ENCODE measurements around the gene HEXIM2.

HEXIM2 gene

DNA sequence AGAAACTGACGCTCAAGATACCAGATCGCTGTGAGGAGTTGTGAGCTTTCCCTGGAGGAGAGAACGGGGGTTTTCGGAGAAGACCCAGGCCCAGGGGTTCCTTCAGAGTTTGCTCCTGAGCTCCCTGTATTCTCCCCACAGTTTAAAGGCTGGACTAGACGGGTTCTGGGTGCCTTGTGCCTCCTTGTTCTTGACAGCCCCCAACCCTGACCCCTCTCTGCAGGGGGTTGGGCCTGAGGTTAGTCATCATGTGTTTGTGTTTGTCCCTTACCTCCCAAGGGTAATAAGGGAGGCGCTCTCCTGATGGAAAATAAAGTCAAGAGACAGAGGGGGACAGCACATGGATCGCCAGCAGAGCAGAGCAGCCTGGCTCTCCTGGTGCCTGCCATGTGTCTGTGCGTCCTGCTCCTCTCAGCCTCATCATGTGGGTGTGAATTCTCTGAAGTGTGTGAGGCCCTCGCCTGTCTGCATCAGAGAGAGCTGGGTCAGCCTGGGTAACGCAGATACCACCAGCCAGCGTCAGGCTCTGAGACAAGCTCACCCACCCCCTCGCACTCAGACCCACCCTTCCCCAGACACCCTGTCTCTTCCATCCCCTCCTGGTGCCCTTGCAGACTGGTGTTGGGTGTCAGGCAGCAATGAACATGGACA is 8.7 kb downstream of the HEXIM2 start:
- Histone ChIP-seq H3K9ac (ENCODE audit: low read length) (no peak overlapping the region), H2AFZ (ENCODE audit: low read depth, low read length, severe bottlenecking) (no peak overlapping the region), H3K27me3 (ENCODE audit: low read length) (no peaks in the 10 kb centered on the region), H4K20me1 (ENCODE audit: low read depth, low read length) (no peaks in the 10 kb centered on the region), H3K36me3 (ENCODE audit: low read length) (no peaks in the 10 kb centered on the region), H3F3A (ENCODE audit: insufficient read depth) (no peaks in the 10 kb centered on the region), H3K27ac (ENCODE audit: low read depth, low read length) (no peak overlapping the region), H3K4me2 (ENCODE audit: low read depth, low read length, poor library complexity, severe bottlenecking) (no peak overlapping the region), H3K79me2 (ENCODE audit: insufficient read depth, low read length) (no peaks in the 10 kb centered on the region), H3K9me2 (replicated peaks; ENCODE audit: insufficient read depth, low read length) (no peaks in the 10 kb centered on the region), H3K4me3 (ENCODE audit: insufficient read depth, low read length, poor library complexity, severe bottlenecking) (no peak overlapping the region), H3K9me3 (ENCODE audit: insufficient read depth, low read length) (no peaks in the 10 kb centered on the region)
- TF ChIP-seq, protein P1, sequence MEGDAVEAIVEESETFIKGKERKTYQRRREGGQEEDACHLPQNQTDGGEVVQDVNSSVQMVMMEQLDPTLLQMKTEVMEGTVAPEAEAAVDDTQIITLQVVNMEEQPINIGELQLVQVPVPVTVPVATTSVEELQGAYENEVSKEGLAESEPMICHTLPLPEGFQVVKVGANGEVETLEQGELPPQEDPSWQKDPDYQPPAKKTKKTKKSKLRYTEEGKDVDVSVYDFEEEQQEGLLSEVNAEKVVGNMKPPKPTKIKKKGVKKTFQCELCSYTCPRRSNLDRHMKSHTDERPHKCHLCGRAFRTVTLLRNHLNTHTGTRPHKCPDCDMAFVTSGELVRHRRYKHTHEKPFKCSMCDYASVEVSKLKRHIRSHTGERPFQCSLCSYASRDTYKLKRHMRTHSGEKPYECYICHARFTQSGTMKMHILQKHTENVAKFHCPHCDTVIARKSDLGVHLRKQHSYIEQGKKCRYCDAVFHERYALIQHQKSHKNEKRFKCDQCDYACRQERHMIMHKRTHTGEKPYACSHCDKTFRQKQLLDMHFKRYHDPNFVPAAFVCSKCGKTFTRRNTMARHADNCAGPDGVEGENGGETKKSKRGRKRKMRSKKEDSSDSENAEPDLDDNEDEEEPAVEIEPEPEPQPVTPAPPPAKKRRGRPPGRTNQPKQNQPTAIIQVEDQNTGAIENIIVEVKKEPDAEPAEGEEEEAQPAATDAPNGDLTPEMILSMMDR (IDR thresholded peaks at IDR 0.05; ENCODE audit: insufficient read depth, low read length, poor library complexity, severe bottlenecking) = no peak
- TF ChIP-seq EZH2phosphoT487 (conservative IDR thresholded peaks at IDR 0.05; ENCODE audit: low read length) = no peak

DNA sequence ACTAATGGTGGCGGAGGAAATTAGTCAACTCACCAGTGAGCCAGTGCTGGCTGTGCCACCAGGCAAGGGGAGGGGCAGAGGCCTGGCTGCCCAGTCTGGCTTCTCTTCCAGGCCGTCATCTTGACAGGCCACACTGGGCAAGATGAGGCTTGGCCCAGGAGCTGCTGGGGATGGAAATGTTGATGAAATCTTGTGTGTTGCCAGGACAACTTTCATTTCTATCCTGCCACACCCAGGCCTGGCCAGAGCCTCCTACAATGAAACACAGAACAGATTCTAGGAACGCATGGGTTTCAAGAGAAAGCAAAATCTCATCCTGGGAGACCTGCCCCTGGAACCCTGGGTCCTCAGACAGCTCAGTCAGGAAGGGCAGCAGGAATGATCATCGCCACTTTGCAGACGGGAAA is 9.3 kb downstream of the HEXIM2 start:
- Histone ChIP-seq H3K36me3 (ENCODE audit: low read length) (no peaks in the 10 kb centered on the region), H3F3A (ENCODE audit: insufficient read depth) (no peaks in the 10 kb centered on the region), H3K27ac (ENCODE audit: low read depth, low read length) (no peak overlapping the region), H3K9me2 (replicated peaks; ENCODE audit: insufficient read depth, low read length) (no peaks in the 10 kb centered on the region), H3K4me3 (ENCODE audit: insufficient read depth, low read length, poor library complexity, severe bottlenecking) (no peak overlapping the region), H3K9me3 (ENCODE audit: insufficient read depth, low read length) (no peaks in the 10 kb centered on the region), H3K9ac (ENCODE audit: low read length) (no peak overlapping the region), H3K4me2 (ENCODE audit: low read depth, low read length, poor library complexity, severe bottlenecking) (no peak overlapping the region), H3K27me3 (ENCODE audit: low read length) (no peaks in the 10 kb centered on the region), H4K20me1 (ENCODE audit: low read depth, low read length) (no peaks in the 10 kb centered on the region), H3K79me2 (ENCODE audit: insufficient read depth, low read length) (no peaks in the 10 kb centered on the region), H2AFZ (ENCODE audit: low read depth, low read length, severe bottlenecking) (no peak overlapping the region)
- TF ChIP-seq EZH2phosphoT487 (conservative IDR thresholded peaks at IDR 0.05; ENCODE audit: low read length) = no peak

DNA sequence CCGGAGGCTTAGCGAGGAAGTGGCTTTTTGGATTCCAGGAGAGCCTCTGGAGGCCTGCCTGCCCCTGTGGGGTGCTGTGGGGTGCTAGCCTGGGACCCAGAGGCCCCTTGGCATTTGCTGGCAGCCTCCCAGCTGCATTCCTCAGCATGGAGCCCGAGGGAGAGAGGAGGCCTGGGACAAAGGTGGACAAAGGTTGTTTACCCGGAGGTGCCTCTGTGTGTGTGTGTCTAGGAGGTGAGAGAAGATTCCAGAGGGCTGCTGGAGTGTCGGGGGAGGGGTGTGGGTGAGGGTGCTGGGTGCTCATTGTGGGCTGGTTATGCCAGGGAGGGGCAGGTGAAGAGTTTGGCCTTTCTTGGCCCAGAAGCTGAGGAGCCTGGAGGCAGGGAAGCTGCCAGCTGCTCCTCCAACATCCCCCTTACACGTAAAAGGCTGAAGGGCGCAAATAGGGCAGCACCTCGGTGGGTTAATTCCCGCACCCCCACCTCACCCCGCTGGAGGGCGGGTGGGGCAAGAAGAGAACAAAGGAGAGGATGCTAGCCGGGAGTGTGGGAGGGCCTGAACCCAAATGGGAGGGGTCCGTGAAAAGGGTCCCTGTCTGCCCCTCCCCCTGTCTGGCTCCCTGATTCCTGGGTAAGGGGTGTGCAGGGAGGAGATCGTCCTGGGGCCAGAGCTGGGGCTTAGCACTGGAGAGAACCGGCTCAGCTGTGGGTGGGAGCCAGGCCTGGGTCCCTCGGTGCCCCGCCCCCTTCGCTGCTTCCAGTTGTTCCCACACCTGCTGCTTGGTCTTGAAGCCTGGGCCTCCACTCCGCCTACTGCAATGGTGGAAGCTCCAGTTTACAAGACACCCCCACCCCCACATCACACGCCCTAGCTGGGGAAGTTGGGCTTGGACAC is 9.9 kb downstream of the HEXIM2 start:
- no peaks in the 10 kb centered on the region for H3K9me3 ChIP-seq (ENCODE audit: insufficient read depth, low read length)
- no peak overlapping the region for H3K9ac ChIP-seq (ENCODE audit: low read length)
- no peaks in the 10 kb centered on the region for H3K27me3 ChIP-seq (ENCODE audit: low read length)
- no peaks in the 10 kb centered on the region for H3F3A ChIP-seq (ENCODE audit: insufficient read depth)
- H3K79me2 ChIP-seq (ENCODE audit: insufficient read depth, low read length) = no peaks in the 10 kb centered on the region
- no peaks in the 10 kb centered on the region for H3K9me2 ChIP-seq (replicated peaks; ENCODE audit: insufficient read depth, low read length)
- no peaks in the 10 kb centered on the region for H3K36me3 ChIP-seq (ENCODE audit: low read length)
- no peak overlapping the region for H3K27ac ChIP-seq (ENCODE audit: low read depth, low read length)
- H3K4me3 ChIP-seq (ENCODE audit: insufficient read depth, low read length, poor library complexity, severe bottlenecking) = no peak overlapping the region
- no peaks in the 10 kb centered on the region for H4K20me1 ChIP-seq (ENCODE audit: low read depth, low read length)
- no peak overlapping the region for H2AFZ ChIP-seq (ENCODE audit: low read depth, low read length, severe bottlenecking)
- TF ChIP-seq EZH2phosphoT487 (conservative IDR thresholded peaks at IDR 0.05; ENCODE audit: low read length) = no peak
- H3K4me2 ChIP-seq (ENCODE audit: low read depth, low read length, poor library complexity, severe bottlenecking) = no peak overlapping the region

DNA sequence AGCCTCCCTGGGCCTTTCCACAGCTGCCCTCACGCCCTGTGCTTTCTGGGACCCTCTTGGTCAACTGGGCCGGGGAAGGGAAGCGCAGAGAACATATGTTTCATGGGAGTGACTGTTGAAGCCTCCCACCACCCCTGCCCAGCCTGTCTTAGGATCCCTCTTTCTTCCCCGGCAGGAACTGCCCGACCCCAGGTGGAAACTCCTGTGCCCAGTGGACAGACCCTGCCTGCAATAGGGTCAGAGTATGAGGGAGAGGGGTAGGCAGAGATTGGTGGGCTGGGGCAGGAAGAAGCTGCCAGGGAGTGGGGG is 10.5 kb downstream of the HEXIM2 start:
- Histone ChIP-seq H3K79me2 (ENCODE audit: insufficient read depth, low read length) (no peaks in the 10 kb centered on the region), H3K4me3 (ENCODE audit: insufficient read depth, low read length, poor library complexity, severe bottlenecking) (no peak overlapping the region), H3K27me3 (ENCODE audit: low read length) (no peaks in the 10 kb centered on the region), H3K27ac (ENCODE audit: low read depth, low read length) (no peak overlapping the region), H3K9me2 (replicated peaks; ENCODE audit: insufficient read depth, low read length) (no peaks in the 10 kb centered on the region), H3K9ac (ENCODE audit: low read length) (no peak overlapping the region), H3F3A (ENCODE audit: insufficient read depth) (no peaks in the 10 kb centered on the region), H3K9me3 (ENCODE audit: insufficient read depth, low read length) (no peaks in the 10 kb centered on the region), H3K36me3 (ENCODE audit: low read length) (no peaks in the 10 kb centered on the region), H4K20me1 (ENCODE audit: low read depth, low read length) (no peaks in the 10 kb centered on the region), H2AFZ (ENCODE audit: low read depth, low read length, severe bottlenecking) (no peak overlapping the region), H3K4me2 (ENCODE audit: low read depth, low read length, poor library complexity, severe bottlenecking) (peak overlapping the region; percentile 43)
- TF ChIP-seq, protein P1 (IDR thresholded peaks at IDR 0.05; ENCODE audit: insufficient read depth, low read length, poor library complexity, severe bottlenecking) = no peak
- TF ChIP-seq EZH2phosphoT487 (conservative IDR thresholded peaks at IDR 0.05; ENCODE audit: low read length) = no peak
